ENCODE results near the gene CRYBG2.

CRYBG2 gene

DNA sequence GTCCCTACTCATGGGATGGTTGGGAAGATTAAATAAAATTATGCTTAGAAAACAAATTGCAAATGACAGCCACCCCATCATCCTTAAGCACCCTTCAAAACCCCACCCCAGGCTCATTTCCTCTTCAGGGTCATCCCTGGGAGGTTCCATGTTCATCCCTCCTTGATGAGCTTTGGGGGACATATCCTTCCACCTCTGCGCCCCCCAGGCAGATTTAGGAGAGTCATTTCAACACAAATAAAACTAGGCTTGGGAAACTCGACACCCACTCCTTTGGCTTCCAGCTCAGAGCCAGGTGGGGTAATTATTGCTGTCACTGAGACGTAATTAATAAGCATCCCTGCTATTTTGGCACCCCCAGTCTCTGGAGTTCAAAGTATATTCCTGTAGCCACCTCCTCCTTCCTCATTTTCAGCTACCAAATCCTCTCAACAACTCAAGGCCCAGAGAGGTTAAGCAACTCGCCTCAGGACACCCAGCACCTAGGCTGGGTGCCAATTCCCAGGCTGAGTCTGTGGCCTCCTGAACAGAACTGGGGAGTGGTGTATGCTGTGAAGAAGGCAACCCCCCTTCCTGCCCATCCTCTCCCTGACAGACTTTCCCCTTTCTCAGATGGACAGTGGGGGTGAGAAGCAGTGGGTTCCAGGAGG is 595 bp downstream of the CRYBG2 start:
- TF ChIP-seq, protein P1, sequence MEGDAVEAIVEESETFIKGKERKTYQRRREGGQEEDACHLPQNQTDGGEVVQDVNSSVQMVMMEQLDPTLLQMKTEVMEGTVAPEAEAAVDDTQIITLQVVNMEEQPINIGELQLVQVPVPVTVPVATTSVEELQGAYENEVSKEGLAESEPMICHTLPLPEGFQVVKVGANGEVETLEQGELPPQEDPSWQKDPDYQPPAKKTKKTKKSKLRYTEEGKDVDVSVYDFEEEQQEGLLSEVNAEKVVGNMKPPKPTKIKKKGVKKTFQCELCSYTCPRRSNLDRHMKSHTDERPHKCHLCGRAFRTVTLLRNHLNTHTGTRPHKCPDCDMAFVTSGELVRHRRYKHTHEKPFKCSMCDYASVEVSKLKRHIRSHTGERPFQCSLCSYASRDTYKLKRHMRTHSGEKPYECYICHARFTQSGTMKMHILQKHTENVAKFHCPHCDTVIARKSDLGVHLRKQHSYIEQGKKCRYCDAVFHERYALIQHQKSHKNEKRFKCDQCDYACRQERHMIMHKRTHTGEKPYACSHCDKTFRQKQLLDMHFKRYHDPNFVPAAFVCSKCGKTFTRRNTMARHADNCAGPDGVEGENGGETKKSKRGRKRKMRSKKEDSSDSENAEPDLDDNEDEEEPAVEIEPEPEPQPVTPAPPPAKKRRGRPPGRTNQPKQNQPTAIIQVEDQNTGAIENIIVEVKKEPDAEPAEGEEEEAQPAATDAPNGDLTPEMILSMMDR (IDR thresholded peaks at IDR 0.05; ENCODE audit: low read length), result no peak
- TF ChIP-seq EZH2phosphoT487 (IDR thresholded peaks at IDR 0.05; ENCODE audit: low read length) (no peak), EZH2 (optimal IDR thresholded peaks at IDR 0.05; ENCODE audit: low read depth, low read length) (no peak)
- no peaks in the 10 kb centered on the region for H3K9me2 ChIP-seq (replicated peaks; ENCODE audit: insufficient read depth, low read length)
- no peak overlapping the region for H3K4me2 ChIP-seq (ENCODE audit: low read depth, low read length)
- no peak for DNase-seq
- no peaks in the 10 kb centered on the region for H3K36me3 ChIP-seq (replicated peaks; ENCODE audit: insufficient read depth, low read length)
- no peaks in the 10 kb centered on the region for H3K4me1 ChIP-seq (ENCODE audit: low read length)
- H3K4me3 ChIP-seq (ENCODE audit: low read length), result no peak overlapping the region
- no peaks in the 10 kb centered on the region for H3K79me2 ChIP-seq (ENCODE audit: low read length)
- no peak overlapping the region for H2AFZ ChIP-seq (ENCODE audit: low read length)
- H3K9me3 ChIP-seq (replicated peaks; ENCODE audit: insufficient read depth, low read length), result no peaks in the 10 kb centered on the region
- no peak overlapping the region for H3K9ac ChIP-seq (ENCODE audit: low read length)
- no peak overlapping the region for H3K27ac ChIP-seq (ENCODE audit: low read length)
- no peaks in the 10 kb centered on the region for H3K27me3 ChIP-seq (replicated peaks; ENCODE audit: insufficient read depth, low read length)
- H4K20me1 ChIP-seq (ENCODE audit: insufficient read depth, low read length), result no peaks in the 10 kb centered on the region
- H3F3A ChIP-seq (ENCODE audit: insufficient read depth, low read length), result no peaks in the 10 kb centered on the region

DNA sequence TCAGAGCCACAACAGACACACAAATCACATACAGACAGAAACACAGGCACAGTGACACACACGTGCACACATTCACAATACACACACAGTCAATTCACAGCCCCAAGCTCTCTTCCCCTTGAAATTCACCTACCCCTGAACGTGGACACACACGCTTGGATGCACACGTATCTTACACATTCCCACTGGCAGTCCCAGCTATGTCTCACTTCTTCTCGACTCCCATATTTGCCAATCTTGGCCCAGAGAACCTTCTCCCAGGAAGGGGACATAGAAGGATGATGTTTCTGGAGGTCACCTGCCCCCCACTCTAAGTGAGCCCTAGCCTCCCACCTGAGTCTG is 1.6 kb downstream of the CRYBG2 start:
- H4K20me1 ChIP-seq (ENCODE audit: insufficient read depth, low read length), result no peaks in the 10 kb centered on the region
- H2AFZ ChIP-seq (ENCODE audit: low read length), result no peak overlapping the region
- no peaks in the 10 kb centered on the region for H3K79me2 ChIP-seq (ENCODE audit: low read length)
- no peak overlapping the region for H3K27ac ChIP-seq (ENCODE audit: low read length)
- no peak for DNase-seq
- no peaks in the 10 kb centered on the region for H3K4me1 ChIP-seq (ENCODE audit: low read length)
- H3K4me3 ChIP-seq (ENCODE audit: low read length), result no peak overlapping the region
- H3K36me3 ChIP-seq (replicated peaks; ENCODE audit: insufficient read depth, low read length), result no peaks in the 10 kb centered on the region
- no peak overlapping the region for H3K4me2 ChIP-seq (ENCODE audit: low read depth, low read length)
- no peaks in the 10 kb centered on the region for H3K27me3 ChIP-seq (replicated peaks; ENCODE audit: insufficient read depth, low read length)
- no peaks in the 10 kb centered on the region for H3K9me3 ChIP-seq (replicated peaks; ENCODE audit: insufficient read depth, low read length)
- H3F3A ChIP-seq (ENCODE audit: insufficient read depth, low read length), result no peaks in the 10 kb centered on the region
- H3K9me2 ChIP-seq (replicated peaks; ENCODE audit: insufficient read depth, low read length), result no peaks in the 10 kb centered on the region
- TF ChIP-seq EZH2phosphoT487 (IDR thresholded peaks at IDR 0.05; ENCODE audit: low read length), result no peak
- no peak for TF ChIP-seq EZH2 (optimal IDR thresholded peaks at IDR 0.05; ENCODE audit: low read depth, low read length)
- TF ChIP-seq, protein P1 (IDR thresholded peaks at IDR 0.05; ENCODE audit: low read length), result no peak
- no peak overlapping the region for H3K9ac ChIP-seq (ENCODE audit: low read length)

DNA sequence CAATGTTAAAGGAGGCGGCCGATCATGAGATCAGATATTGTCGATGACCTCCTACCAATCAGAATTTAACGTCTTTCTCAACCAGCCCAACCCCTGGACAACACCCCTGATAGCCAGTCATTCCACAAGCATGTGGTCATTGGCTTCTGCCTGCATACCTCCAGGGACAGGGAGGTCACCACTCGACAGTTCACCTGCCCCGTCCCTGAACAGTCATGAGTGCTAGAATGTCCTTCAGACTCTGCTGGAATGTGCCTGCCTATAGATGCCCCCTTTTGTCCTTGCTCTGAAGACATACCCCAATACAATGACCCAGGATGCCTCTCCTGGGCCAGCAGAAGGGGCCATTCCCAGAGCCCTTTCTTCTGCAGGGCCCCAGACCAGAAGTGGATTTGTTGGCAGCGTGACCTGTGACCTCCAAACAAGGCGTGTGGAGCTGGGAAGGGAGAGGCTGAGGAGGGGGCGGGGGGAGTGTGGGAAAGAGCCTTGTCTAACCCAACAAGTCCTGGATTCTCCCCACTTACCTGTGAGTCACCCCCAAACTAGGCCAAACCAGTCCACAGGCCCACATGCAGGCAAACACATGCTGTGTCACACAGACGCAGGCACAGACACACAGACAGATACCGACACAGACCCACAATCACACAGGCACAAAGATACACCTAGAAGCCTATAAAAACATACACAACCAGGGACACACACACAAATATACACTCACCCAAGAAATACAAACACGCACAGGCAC is 2.2 kb downstream of the CRYBG2 start:
- TF ChIP-seq EZH2phosphoT487 (IDR thresholded peaks at IDR 0.05; ENCODE audit: low read length) (no peak), EZH2 (optimal IDR thresholded peaks at IDR 0.05; ENCODE audit: low read depth, low read length) (no peak)
- TF ChIP-seq, protein P1 (IDR thresholded peaks at IDR 0.05; ENCODE audit: low read length), result no peak
- Histone ChIP-seq H3K9me3 (replicated peaks; ENCODE audit: insufficient read depth, low read length) (no peaks in the 10 kb centered on the region), H3K4me3 (ENCODE audit: low read length) (no peak overlapping the region), H3K27ac (ENCODE audit: low read length) (no peak overlapping the region), H3K9ac (ENCODE audit: low read length) (no peak overlapping the region), H3K4me2 (ENCODE audit: low read depth, low read length) (no peak overlapping the region), H3K9me2 (replicated peaks; ENCODE audit: insufficient read depth, low read length) (no peaks in the 10 kb centered on the region), H3K4me1 (ENCODE audit: low read length) (no peaks in the 10 kb centered on the region), H3K36me3 (replicated peaks; ENCODE audit: insufficient read depth, low read length) (no peaks in the 10 kb centered on the region), H4K20me1 (ENCODE audit: insufficient read depth, low read length) (no peaks in the 10 kb centered on the region), H3K27me3 (replicated peaks; ENCODE audit: insufficient read depth, low read length) (no peaks in the 10 kb centered on the region), H2AFZ (ENCODE audit: low read length) (no peak overlapping the region), H3K79me2 (ENCODE audit: low read length) (no peaks in the 10 kb centered on the region), H3F3A (ENCODE audit: insufficient read depth, low read length) (no peaks in the 10 kb centered on the region)
- DNase-seq, result no peak
